ENCODE results near the gene MBNL2.

MBNL2 gene

GRCh38 chr13:97253581-97254293, 31.6 kb downstream of the MBNL2 start:
- no peak for DNase-seq (ENCODE audit: low read depth)

- DNase-seq (ENCODE audit: low read depth): peak; percentile 92
Observed at GRCh38 chr13:97254816-97255215, 32.7 kb downstream of the MBNL2 start.

GRCh38 chr13:97255515-97256021, 33.4 kb downstream of the MBNL2 start:
- DNase-seq (ENCODE audit: low read depth): no peak

DNA sequence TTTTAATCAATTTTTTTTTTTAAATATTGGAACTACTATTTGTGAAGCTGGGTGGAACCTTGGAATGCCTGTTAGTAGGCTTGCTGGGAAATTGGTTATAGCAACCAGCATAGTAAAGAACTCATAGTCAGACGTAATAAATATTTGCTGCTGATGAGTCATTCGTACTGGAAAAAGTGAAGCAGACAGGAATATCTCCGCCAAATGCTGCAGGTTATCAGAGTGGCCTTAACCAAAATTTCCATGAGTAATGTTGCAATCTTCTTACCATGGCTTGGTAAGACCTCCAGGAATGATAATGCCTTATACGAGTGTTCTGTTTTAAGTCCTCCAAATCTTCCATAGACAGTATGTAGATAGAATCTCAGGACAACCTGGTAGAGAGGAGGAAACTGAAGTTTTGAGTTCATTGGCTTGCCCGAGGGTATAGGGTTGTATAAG, 34.2 kb downstream of the MBNL2 start:
- peak; percentile 93 for DNase-seq (ENCODE audit: low read depth)

- DNase-seq (ENCODE audit: low read depth): no peak
Observed at GRCh38 chr13:97257228-97257755, 35.2 kb downstream of the MBNL2 start.

GRCh38 chr13:97257800-97258799, 36.0 kb downstream of the MBNL2 start:
- peak; percentile 95 for DNase-seq (ENCODE audit: low read depth)

- peak; percentile 59 for DNase-seq (ENCODE audit: low read depth)
Observed at GRCh38 chr13:97258801-97259200, 36.7 kb downstream of the MBNL2 start.

GRCh38 chr13:97259410-97259797, 37.3 kb downstream of the MBNL2 start:
- DNase-seq (ENCODE audit: low read depth): no peak

- DNase-seq (ENCODE audit: low read depth): peak; percentile 74
Observed at GRCh38 chr13:97259798-97260714, 37.9 kb downstream of the MBNL2 start.

DNA sequence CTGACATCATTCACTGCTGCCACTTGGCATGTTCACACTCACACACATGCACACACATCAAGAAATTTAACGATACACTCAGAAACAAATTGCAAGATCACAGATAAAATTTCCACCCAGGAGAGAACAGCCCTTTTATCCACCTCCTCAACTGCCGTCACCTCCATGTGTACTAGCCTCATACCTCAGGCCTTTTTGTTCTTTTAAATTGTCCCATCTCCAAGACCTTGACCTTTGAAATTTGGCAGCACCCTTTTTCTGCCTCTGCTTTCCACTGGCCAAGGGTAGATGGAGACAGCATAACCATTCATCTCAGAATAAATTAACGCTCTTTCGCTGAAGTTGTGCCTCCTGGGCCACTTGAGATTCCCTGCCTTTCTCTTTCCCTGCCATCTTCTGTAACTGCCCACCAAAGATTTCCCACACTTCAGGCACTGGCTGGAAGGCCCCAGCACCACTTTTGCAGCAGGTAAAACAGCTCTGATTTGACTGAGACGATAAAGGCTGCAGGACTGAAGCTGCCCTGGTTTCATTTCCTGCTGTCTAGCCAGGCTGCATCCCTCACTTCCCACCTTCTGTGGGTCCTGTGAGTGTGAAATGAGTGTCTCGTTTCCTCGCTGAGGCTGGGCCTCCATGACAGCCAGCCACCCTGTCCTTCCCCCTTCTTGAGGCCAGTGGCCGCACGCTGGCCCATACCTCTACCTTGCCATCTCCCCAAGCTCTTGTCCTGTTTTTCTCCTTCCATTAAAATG, 39.3 kb downstream of the MBNL2 start:
- DNase-seq (ENCODE audit: low read depth): no peak

DNA sequence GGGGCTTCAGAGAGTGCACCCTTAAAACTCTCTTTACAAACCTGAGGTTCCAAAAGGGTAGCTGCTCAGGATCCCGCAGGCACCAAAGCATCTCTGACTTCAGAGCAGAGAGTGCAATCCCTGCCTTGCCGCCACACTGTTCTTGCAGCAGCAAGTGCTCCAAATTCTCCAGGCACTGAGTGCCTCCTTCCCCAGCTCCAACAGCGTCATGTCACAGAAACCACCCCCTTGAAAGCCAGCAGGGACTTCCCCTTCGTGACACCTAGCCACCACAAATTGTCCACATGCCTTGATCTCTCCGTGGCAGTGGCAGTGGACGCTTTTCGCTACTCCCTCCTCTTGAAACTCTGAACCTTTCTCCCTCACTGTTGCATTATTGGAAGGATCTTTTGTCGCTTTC, 39.9 kb downstream of the MBNL2 start:
- DNase-seq (ENCODE audit: low read depth): no peak

DNA sequence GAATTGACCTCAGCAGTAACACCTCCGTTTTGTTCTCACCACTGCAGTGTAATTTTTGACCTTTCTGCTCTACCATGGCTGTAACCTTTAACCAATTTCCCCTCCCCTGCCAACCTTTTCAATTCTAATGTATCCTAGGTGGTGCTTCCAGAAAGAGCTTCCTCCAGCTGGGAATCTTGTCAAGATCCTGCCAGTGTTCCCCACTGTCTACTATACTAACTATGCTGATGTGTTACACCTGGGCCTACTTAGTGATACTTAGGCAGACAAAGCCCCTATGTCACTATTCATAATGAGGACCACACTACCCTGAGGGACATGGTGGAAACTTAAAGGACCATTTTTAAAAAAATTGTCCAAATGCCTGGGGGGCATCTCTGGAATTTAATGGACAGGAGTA, 41.0 kb downstream of the MBNL2 start:
- no peak for DNase-seq (ENCODE audit: low read depth)

DNA sequence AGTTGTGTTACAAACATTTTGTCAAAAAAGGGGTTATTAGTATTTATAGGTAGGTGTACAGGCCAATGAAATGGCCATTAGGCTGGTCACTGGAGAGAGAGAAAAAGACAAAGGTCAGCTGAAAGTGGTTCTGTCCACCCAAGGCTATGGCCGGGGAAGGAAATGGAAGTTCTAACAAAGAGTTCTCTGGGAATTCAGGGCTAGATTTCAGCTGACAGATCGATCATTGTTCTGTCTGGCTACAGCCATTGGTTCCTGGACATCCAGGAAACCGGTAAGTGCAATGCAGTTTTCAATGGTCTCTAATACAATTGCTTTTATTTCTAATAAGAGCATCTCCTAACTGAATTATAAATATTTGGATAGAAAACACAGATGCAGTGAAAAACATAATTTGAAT, 42.5 kb downstream of the MBNL2 start:
- no peak for DNase-seq (ENCODE audit: low read depth)

DNA sequence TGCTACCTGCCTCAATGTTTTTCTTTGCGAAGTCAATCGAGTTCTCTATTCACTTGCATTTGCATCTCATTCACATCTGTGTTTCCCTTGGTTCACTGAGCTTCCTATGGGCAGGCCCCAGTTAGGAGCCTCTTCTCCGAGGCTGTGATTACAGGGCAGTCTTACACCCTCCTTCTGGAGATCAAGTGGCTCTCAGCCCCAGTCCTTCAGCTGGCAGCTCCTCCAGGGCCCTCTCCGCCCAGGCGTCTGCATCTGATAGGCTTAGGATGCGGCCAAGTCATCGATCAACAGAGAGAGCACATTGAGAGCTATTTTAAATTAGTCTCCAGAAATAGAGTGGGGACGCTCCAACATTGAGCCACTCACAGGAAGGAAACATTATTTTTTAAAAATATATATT, 44.2 kb downstream of the MBNL2 start:
- no peak for DNase-seq (ENCODE audit: low read depth)

GRCh38 chr13:97266772-97267417, 44.8 kb downstream of the MBNL2 start:
- DNase-seq (ENCODE audit: low read depth): no peak

- DNase-seq (ENCODE audit: low read depth): no peak
Observed at GRCh38 chr13:97267418-97268059, 45.4 kb downstream of the MBNL2 start.

GRCh38 chr13:97268772-97269171, 46.6 kb downstream of the MBNL2 start:
- no peak for DNase-seq (ENCODE audit: low read depth)

DNA sequence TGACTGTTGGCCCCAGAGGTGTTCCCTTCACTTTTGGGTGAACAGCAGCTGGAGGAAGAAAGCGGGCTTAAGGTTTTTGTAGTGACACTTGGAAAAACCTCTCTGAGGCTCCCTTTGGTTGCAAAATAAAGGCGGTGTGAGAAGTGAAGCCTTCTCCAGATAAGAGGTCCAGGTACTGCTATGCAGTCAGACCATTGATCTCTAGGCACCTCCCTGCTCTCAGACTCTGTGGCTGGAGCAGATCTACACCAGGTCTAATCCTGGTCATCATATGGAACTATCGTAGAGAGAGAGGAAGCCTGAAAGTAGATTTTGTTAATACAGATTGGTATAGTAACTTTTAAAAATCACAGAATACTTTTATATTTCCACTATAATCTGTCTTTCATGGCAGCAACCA, 47.5 kb downstream of the MBNL2 start:
- DNase-seq (ENCODE audit: low read depth): no peak

DNA sequence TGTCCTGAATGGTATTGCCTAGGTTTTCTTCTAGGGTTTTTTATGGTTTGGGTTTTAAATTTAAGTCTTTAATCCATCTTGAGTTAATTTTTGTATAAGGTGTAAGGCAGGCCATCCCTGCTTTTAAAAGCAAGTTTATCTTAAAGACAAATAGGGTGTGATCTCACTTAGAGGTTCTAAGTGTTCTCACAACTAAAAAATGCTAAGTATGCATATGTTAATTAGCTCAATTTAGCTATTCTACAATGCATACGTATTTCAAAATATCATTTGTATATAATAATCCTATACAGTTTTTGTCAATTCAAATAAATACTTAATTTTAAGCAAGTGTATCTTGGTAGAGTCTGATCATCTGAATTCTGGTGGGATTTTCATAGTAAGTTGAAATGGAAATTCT, 50.4 kb downstream of the MBNL2 start:
- no peak for DNase-seq (ENCODE audit: low read depth)

DNA sequence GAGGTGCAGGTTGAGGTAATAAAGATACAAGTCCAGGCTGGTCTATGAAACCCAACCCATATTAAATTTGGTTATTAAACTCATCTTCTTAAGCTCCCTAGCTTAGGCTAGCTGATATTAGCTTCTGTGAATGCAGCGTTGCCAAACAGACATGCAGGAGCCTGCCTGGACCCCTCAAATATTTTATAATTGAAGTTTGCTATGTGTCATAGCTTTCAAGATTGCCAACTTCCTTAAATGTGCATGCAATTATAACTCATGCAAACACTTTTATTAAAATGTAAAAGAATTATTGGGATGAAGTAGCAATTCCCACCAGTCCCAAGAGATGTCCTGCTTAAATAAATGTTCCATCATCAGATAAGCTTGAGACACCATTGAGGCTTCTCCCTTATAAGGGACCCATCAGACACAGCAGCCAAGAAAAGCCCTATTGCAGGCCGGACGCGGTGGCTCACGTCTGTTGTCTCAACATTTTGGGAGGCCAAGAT, 51.3 kb downstream of the MBNL2 start:
- DNase-seq (ENCODE audit: low read depth): peak; percentile 37

Data from ELR (cell line).